GM12872 (cell line): Measurements from ENCODE around the gene DAB2IP.

Experiments
- TF ChIP-seq, protein P1 (sequence below): IDR thresholded peaks from 3 replicates; pipeline ENCODE4 v1.5.1; 2011; ENCODE audit warnings: low read depth, mild to moderate bottlenecking, low read length, moderate library complexity; ENCODE audit not compliant: insufficient read depth

The DAB2IP gene

DNA sequence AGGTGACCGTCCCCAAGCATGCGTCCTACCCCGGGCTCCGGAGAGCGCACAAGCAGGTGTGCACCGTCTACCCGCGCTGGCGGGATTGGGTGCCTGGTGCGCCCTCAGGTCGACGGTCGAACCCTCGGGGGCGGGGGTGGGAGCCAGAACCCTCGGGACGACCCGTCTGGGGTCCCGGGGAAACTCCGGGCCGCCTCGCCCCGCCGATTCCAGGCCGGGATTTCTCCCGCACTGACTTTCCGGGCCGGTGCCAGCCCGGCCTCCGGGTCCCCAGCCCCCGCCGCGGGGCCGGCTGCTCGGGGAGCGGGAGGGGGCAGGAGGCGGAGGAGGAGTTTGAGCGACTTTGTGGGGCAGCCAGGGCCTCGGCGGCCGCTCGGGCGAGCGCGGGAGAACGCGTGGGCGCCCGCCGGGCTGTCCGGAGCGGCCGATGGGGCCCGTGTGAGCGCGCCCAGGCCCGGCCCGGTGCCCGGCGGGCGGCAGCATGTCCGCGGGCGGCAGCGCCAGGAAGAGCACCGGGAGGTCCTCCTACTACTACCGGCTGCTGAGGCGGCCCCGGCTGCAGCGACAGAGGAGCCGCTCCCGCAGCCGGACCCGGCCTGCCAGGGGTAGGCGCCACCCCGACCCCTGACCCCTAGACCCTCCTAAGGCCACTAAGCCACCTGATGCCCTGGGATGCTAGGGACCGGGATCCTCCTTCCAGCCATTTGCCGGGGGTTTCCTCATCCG lies at the start of gene DAB2IP:
Gene DAB2IP, plus strand, starts transcription at position 340 of the 726 bp plus-strand sequence. Its CDS starts 142 bp downstream, at position 482.
- TF ChIP-seq, protein P1, sequence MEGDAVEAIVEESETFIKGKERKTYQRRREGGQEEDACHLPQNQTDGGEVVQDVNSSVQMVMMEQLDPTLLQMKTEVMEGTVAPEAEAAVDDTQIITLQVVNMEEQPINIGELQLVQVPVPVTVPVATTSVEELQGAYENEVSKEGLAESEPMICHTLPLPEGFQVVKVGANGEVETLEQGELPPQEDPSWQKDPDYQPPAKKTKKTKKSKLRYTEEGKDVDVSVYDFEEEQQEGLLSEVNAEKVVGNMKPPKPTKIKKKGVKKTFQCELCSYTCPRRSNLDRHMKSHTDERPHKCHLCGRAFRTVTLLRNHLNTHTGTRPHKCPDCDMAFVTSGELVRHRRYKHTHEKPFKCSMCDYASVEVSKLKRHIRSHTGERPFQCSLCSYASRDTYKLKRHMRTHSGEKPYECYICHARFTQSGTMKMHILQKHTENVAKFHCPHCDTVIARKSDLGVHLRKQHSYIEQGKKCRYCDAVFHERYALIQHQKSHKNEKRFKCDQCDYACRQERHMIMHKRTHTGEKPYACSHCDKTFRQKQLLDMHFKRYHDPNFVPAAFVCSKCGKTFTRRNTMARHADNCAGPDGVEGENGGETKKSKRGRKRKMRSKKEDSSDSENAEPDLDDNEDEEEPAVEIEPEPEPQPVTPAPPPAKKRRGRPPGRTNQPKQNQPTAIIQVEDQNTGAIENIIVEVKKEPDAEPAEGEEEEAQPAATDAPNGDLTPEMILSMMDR = no peak

DNA sequence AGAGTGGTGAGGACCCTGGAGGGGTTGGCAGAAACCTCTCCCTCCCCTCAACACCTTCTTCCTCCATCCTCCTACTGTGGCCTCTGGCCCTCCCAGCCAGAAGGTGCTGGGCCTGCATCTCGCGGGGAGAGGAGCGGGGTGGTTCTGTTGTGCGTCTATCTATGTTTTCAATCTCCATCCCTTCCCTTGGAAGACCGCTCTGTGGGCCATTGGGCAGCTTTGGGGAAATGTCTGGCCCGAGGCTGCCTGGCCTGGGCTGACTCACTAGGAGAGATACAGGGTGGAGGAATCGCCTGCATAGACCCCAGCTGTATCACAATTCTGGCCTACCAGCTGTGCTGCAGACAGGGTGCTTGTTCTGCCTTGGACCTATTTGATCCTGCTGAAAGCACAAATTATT lies 48.4 kb upstream of the DAB2IP start:
- TF ChIP-seq, protein P1 = no peak

DNA sequence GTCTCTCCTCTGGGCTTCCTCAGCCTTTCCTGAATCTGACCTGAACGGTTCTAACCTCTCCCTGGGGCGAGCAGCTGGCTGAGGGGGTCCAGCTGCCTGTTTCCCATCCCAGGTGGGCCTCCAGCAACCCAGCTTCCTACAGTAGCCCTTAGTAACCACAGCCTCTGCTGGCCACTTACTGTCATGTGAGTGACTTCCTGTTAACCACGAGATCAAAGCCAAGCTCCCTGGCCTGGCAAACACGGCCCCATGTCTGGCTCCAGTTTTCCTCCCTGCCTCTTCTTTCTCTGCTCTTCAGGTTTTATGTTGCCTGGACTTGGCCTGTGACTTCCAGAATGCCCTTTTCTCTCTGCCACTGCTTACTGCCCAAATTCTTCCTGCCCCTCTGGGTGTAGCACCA lies 47.2 kb upstream of the DAB2IP start:
- TF ChIP-seq, protein P1 = no peak

GRCh38 chr9:121604654-121605053 lies 46.8 kb upstream of the DAB2IP start:
- TF ChIP-seq, protein P1 = no peak

- TF ChIP-seq, protein P1 = no peak
These were observed 43.8 kb upstream of the DAB2IP start for GRCh38 chr9:121607434-121608167.

GRCh38 chr9:121608168-121608853 lies 43.1 kb upstream of the DAB2IP start:
- TF ChIP-seq, protein P1 = no peak

GRCh38 chr9:121609822-121610637 lies 41.4 kb upstream of the DAB2IP start:
- TF ChIP-seq, protein P1 = no peak
